ENCODE data around the gene PTPRD.
"Not testable (repeated sequence)": the region's sequence is repeated elsewhere in the genome, so short reads cannot be mapped to it uniquely, and the experiment has no call there.

The PTPRD gene

DNA sequence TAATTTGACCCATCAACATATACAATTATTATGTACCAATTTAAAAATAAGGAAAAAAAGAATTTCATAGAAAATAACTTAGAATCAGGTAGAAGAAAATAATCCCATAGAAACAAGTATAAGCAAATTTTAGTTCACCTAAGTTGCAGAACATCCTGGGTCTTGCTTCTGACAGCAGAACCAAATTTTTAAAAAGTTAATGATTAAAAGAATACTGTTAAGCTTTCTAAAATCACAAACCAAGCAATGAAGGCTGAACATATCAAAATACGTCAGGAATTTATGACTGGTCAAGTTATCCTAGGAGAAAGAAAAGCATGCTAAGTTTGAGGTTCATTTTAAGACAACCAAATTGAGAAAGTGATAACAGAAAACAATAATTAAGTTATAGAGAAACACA is 650.9 kb downstream of the PTPRD start:
- DNase-seq (ENCODE audit: low read depth) = no peak

DNA sequence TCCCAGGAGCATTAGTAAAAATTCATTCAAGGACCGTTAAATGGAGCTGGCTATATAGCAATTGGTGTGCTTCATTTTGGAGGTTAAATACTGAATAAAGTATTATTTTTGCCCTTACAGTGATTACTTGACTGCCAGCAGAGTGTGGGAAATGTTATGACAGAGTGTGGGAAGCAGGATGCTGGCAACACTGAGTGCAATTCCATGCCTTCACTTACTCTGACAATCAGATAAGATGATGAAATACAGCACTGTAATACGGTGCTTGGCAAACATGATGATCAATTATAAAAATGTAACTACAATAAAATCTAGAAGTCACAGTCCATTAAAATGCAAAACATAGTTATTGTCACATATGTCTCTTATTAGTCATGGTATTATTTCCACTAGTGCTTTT is 651.3 kb downstream of the PTPRD start:
- no peak for DNase-seq (ENCODE audit: low read depth)

DNA sequence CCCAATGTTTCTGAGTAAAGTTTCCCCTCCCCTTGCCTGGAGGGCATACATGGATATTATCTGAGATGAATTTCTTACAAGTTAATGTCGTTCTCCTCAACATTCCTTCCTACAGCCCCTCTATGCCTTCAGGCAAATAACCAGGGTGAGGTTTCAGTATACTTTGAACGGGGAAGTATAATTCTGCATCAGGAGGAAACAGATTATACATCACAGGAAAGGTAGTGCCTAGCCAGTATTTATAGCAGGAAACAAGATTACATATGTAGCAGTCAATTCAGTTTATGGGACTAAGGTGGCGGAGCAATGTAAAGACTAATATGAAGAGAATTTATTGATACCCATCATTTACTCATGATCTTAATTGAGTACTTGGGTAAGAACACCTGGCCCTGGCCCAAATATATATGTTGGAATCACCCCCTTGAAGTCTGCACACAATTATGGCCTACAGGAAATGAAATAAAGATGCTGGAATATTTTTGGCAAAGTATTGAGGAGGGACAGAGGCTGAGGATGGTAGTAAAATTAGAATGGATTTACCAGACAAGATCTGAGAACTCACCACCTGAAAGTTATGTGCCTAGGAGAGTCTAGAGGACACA is 661.1 kb downstream of the PTPRD start:
- DNase-seq (ENCODE audit: low read depth) = no peak

DNA sequence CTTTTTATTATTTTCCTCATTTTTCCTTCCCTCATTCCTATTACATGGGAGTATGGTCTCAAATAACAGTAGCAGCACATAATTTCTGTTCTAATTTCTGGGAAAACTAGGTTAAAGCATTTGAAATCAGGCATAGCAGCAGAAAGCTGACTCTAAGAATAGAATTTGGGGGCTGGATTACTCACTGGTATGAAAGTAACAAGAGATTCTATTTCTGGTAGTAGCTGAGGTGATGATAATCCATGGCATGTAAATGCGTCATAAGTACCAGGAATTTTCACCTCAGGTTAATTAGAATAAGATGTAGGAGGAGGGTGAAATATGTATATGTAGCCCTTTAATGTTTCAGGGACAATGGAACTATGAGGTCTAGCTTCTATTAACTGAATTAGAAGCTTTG is 662.0 kb downstream of the PTPRD start:
- no peak for DNase-seq (ENCODE audit: low read depth)

DNA sequence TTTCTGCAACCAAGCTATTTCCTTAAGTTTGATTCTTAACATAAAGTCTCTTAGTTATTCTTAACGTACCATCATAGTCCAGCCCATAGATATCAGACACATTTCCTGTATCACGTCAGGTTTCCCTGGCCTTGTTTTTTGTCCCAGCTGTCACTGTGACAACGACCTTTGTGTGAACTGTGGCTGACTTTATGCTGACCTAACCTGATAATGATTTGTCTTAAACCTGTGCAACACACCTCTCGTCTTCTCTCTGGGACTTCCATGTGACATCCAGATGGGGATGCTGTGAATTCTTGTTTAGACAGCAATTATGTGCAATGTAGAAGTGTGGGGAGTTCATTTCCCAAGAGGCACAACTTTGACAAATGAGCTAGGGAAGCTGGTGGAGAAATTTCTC is 662.8 kb downstream of the PTPRD start:
- no peak for DNase-seq (ENCODE audit: low read depth)

DNA sequence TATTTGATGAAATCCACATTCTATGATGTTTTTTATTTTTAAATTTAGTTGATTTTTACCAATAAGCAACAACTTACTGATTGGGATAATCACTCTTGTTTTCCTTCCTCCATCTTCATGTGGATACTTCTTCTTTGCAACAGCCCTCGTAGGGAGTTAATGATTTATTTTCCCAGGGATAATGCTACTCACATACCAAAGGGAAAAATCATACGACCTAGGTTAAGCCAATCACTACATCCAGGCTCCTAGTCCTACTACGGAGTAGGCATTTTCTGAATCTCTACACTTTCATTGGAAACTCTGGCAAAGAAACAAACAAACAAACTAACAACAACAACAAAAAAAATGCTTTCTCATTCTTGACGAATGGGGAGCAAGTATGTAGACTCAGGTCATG is 663.4 kb downstream of the PTPRD start:
- no peak for DNase-seq (ENCODE audit: low read depth)

DNA sequence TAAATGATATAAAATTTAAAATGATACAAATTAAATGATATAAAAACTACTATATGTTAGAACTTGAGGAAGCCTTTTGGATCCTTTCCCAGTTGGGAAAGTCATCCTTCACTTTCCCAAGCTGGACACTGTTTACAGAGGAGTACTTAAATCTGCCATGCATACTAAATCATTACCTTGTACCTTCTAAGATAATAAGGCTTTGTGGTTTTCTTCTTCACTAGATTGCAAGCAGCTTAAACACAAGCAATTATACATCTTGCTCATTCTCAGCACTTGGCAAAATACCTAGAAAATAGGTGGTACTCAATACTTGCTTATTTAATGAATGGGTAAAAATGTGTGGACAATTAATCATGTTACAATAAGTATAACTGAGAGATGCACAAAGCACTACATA is 666.8 kb downstream of the PTPRD start:
- no peak for DNase-seq (ENCODE audit: low read depth)

DNA sequence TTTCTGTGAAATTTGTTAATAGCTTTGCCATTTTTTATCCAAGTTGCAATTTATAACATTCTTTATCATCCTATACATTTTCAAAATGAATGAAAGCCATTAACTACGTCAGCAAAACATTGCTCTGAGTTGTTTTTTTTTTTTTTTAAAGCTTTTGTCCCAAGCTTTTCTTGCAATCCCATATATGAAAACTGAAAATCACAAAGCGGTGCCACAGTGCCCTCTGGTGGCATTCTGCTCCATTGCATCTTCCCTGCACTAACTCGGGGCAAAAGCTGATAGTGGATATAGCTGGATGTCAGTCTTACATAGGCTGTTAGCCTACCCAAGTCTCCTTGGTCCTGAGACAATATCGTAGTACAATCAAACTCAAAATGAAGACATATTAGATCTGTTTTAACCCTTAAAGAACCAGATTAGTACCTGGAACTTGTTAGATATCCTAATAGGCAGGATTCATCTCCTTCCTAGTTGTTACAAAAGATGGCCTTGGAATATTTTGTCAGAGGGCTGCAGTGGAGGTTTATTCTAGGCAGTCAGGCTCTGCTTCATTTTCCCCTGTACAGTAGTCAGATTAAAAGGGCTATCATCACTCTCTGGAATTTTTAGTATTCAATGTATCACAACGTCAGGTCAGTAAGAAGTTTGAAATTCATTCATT is 669.9 kb downstream of the PTPRD start:
- peak; percentile 29 for DNase-seq (ENCODE audit: low read depth)

DNA sequence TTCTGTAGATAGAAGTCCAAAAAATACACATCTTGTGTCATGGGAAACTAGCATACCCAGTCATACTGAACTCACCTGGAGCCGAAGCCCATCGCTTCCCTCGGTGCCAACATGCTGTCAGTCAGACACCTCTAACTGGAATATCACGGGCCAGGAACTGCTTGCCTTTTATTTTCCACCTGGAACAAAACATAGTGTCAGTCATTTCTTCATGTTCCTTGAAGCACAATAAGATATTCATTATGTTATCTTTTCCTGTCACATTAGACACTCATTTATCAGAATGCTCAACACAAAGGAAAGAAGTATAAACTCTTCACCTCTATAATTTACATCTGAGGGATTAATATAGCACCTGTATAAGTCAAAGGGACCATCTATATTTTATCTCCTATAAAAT is 674.4 kb downstream of the PTPRD start:
- DNase-seq (ENCODE audit: low read depth) = no peak

DNA sequence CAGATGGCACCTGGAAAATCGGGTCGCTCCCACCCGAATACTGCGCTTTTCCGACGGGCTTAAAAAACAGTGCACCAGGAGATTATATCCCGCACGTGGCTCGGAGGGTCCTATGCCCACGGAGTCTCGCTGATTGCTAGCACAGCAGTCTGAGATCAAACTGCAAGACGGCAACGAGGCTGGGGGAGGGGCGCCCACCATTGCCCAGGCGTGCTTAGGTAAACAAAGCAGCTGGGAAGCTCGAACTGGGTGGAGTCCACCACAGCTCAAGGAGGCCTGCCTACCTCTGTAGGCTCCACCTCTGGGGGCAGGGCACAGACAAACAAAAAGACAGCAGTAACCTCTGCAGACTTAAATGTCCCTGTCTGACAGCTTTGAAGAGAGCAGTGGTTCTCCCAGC is 681.3 kb downstream of the PTPRD start:
- DNase-seq (ENCODE audit: low read depth) = not testable (repeated sequence)

DNA sequence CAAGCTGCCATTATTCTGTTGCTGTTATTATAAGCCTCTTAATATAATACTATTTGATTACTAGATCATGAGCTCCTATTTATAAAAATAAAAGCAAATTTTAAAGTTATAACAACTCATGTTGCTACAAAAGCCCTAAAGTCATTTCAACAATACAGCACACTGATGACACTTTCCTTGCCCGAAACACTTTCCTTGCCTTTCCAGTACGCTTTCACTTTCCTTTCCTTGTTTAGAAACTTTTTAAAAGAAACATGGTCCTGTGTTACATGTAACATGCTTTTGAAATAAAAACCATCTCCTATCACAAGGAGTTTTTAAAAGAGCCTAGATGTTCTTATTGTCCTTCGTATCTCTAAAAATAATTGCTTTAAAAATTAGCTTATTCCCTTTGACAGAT is 688.4 kb downstream of the PTPRD start:
- no peak for DNase-seq (ENCODE audit: low read depth)

DNA sequence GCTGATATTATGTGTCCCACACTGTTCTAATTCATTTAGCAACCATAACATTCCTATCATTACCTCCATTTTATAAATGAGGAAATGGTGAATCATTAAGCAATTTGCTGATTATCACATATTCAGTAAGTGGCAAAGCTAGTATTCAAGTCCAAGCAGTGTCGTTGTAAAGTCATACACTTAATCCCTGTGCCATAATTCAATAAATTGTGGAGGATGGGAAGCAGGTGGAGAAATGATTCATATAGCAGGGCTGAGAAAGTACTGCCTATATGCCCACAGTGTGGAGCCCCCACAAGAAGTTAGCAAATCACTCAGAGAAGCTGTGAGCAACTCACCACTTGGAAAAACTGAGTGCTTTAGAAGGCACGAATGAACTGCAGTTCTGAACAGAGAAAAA is 691.0 kb downstream of the PTPRD start:
- DNase-seq (ENCODE audit: low read depth) = no peak

DNA sequence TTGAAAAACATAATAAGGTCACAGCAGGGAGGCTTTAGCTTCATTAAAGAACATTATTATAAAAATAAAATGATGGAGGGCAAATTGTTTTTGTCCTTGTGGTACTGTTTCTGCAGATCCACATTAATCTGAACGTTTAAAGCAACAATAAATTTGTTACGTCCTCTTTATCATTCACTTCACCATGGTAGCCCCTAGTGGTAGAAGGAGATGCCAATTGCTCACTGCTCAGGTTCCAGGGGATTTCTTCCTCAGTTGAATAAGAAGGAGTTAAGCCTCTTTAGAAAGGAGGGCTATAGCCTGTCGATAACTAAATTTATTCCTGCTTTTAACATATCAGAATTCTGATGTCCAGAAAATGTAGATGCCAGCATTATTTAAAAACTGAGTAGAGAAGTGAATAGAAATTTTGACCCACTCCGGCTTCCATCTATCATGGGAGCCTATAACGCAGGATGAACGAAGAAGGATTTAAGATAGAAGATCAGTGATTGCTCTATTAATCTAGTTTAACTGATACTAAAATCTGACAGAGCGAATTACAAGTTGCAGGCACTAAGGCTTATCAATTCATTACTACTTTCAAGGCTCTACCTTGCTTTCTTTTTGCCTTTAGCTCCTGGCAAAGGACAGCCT is 692.3 kb downstream of the PTPRD start:
- DNase-seq (ENCODE audit: low read depth) = no peak

DNA sequence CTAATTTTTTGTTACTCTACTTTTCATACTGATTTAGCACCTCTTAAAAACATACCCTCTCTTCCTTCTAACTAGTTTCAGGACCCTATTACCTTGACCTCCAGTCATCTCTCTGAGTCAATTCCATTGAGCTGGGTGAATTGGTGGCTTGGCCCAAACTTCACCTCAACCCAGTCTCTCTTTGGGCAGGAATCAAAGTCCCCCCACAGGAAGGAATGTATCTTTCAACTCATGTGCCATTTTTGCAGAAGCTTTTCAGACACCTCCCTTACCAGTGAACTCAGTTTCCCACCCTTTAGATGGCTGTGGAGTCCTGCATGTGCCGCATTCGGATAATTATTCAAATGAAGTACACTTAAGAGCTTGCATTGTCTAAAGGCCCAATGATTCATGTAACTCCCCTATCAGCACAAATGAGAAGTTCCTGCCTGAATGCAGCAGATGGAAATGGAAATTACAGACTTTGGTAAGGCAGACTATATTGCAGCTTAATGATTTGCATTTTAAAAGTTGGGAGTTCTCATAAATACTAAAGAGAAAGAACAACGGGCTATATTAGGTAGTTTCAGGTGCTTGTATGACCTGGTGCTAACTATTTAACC is 693.5 kb downstream of the PTPRD start:
- no peak for DNase-seq (ENCODE audit: low read depth)

DNA sequence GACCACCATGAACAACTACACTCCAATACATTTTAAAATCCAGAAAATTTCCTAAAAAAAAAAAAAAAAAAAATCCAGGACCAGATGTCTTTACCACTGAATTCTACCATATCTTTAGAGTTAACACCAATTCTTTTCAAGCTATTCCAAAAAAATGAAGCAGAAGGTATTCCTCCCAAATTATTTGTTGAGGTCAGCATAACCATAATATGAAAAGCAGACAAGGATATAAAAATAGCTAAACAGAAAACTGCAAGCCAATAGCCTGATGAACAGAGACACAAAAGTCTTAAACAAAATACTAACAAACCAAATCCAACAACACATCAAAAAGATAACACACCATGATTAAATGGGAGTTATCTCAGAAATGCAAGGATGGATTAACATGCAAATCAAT is 695.4 kb downstream of the PTPRD start:
- DNase-seq (ENCODE audit: low read depth) = no peak

DNA sequence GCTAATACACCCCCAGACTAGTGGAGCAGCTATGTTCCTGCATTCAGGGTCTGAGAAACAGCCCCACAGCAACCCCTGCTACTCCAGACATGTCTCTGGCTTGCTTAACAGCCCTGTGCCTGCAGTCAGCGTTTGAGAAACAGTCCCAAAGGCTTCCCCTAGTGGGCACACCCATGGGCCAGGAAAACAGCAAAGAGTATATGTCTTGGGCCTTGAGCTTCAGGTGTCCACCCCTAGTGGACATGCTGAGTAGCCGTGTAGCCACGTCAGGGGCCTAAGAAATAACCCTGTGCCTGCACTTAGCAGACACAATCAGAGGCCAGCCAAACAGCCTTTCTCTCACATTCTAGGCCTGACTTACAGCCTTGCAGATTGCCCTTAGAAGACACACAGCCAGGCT is 698.6 kb downstream of the PTPRD start:
- no peak for DNase-seq (ENCODE audit: low read depth)

DNA sequence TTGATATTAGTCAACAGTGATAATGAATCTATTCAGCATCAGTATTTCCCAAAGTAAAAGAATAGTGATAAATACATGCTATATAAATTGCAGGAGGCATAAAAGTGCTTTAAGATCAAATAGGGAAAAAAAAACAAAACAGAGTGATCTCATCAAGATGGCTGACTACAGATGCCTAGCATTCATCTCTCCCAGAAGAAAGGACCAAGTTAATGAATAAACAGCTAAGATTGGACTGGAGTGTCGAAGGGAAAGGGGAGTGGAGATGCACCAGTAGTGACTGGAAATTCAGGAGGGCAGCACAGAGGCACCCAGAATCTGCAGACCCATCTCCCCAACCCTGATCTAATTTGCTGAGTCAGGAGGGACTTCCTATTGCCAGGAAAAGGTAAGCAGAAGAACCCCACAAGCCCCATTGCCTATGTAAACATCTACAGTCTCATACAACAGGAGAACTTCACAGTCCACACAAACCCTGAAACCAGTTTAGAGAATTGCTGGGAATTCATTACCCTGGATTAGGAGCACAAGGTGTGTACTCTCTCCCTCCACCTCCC is 699.4 kb downstream of the PTPRD start:
- DNase-seq (ENCODE audit: low read depth) = no peak

DNA sequence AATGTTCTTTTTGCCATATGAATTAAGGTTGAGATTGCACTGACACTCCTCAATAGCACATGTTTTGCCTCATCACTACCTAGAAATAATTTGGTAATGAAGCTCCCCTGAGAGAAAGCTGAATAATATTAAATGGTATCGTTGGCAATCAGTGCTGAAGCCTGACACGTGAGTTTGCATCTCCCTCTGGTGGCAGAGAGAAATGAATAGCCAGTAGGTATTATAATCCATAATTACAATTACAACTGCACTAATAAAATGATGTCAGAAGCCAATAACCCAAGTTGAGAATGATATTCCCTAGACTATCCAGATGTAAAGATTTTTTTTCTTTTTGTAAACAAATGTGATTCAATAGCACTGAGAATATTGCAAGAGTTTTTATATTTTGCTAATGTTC is 700.3 kb downstream of the PTPRD start:
- DNase-seq (ENCODE audit: low read depth) = no peak

DNA sequence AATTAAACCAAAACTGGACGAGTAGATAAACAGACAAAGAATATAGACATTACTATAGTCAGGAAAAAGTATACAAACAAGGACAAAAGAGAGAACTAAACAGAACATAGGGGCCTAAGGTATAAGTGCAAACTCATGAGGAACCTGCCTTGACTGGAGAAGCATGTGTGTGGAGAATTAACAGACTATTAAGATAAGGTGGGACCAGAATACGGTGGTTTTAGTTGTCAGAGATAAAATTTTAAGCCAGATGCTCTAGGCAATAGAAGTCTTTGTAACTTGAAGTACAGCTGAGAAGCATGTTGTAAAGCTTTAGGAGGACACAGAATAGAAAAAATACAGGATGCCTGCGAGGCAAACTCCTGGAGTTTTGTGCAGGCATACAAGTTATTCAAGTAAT is 707.1 kb downstream of the PTPRD start:
- DNase-seq (ENCODE audit: low read depth) = no peak

DNA sequence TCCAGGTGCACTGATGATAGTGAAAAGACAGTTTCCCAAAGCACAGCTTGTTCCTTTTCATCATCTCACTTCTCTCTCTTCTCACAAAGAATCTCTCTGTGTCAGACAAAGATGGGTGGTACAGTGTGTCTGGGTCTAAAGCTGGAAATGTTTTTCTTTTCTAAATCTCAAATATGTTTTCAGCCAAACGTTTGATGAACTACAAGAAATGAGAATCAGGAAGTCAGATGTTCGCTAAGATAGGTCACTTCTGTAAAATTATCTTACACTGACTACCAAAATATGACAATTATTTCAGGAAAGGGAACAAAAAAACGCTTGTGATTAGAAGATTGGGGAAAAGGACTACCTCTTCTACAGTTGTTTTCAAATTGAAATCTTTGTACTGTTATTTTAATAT is 708.8 kb downstream of the PTPRD start:
- DNase-seq (ENCODE audit: low read depth) = no peak

DNA sequence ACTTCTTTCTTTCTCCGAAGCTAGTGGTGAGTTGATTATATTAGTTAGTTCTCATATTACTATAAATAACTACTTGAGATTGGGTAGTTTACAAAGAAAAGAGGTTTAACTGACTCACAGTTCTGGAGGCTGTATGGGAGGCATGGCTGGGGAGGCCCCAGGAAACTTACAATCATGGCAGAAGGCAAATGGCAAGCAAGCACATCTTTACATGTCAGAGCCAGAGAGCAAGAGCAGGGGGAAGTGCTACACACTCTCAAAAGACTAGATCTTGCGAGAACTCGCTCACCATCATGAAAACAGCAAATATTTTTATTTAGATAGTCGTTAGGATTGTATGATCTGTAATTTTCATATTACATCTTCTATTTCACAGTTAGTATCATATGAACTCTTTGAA is 711.2 kb downstream of the PTPRD start:
- DNase-seq (ENCODE audit: low read depth) = no peak

DNA sequence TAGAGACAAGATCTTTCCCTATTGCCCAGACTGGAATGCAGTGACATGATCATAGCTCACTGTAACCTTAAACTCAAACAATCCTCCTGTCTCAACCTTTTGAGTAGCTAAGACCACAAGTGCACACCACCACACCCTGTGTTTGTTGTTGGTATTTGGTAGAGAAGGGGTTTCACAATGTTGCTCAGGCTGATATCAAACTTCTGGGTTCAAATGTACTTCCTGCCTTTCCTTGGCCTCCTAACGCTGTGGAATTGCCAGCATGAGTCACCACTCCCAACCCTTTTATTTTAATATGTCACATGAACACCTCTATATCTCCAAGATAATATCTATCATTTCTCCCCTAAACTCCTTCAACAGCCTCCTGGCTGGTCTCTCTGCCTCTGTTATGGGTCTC is 719.0 kb downstream of the PTPRD start:
- DNase-seq (ENCODE audit: low read depth) = no peak

DNA sequence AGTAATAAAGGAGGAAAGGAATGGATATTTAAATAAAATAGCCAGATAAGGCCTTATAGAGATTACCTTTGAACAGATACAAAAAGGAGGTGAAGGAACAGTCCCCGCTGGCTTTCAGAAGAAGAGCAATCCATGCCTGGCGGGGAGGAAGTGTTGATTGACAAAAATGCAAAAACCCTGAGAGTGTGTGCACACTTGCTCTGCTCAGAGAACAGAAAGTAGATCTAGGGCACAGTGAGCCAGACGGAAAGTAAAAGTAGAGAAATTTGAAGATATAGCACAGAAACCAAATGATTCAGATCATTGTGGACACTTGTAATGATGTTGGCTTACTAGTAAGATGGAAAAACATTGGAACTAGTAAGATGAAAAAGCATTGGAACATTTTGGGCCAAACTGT is 720.6 kb downstream of the PTPRD start:
- no peak for DNase-seq (ENCODE audit: low read depth)
